Right forelimb (tissue), 1 donor: Measurements from ENCODE around the gene AATF.

ENCODE experiments used
- DNase-seq: peaks from one replicate; pipeline ENCODE4 v3.0.0-alpha.2; 2018

AATF gene

DNA sequence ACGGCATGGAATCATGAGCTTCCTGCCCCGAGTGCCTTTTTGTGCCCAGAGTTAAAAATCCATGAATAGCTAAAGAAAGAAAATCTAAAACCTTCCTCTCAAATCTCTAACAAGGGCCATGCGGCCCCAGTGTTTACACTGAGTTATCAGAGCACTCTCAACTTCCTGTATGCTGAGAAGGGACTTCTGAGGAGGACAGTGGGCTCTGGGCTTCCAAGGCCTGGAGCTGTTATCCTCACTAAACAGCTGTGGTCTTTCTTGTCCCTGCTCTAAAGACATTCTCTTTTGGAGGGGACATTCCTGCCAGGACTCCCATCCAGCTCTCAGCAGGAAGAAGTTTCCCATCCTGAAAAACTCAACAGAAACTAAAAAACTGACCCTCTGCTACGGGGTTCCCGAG lies 135.6 kb downstream of the AATF start:
- no peak for DNase-seq

DNA sequence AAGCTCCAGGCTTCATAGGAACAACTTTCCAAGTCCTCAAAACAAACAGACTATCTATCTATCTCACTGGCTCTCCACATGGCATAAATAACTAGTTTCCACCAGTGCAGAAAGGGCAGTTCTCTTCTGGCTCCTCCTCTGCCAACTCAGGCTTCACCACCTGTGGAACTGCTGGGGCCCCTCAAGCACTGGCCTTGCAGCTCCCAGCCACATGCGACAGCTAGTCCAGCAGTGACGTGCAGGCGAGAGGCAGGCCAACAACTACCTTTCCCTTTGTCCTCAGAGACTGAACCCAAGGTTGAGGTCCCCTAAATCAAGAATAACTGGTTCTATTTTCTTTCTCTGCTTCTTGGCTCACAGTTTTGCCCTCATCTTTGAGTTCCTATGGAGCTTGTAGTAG lies 137.6 kb downstream of the AATF start:
- DNase-seq = no peak

DNA sequence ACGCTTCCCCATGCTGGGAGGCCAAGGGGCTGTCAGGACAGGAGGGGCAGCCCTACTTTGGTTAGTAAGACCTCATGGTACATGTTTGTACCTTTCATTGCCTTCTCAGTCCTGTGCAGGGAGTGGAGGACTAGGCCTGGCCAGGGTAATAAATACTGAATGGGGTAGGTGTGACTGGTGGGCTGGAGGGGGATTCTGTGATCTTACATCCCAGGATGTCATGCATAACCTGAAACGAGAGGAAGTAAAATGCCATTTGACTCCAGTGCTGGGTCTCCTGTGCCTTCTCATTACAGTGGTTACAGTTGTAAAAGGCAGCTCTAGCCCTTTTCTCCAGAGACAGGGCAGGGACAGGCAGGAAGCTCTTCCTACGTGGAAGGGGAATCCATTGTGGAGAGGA lies 138.2 kb downstream of the AATF start:
- DNase-seq = no peak

DNA sequence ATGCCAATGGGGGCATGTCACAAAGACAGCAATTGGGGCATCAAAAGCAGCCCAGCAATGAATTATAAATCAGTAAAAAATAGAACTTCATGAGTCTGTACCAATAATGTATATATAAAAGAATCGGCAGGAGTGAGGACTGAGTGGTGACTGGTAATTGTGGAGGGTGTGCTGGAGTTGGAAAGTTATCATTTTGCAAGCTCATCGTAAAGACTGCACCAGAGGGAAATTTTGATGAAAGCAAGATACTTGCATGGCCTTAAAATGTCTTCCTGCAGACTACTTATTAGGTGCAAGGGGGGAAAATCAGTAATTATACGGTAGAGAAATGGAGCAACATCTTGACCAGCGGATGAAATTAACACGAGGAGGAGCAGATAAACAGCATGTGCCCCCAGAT lies 138.9 kb downstream of the AATF start:
- DNase-seq = no peak

DNA sequence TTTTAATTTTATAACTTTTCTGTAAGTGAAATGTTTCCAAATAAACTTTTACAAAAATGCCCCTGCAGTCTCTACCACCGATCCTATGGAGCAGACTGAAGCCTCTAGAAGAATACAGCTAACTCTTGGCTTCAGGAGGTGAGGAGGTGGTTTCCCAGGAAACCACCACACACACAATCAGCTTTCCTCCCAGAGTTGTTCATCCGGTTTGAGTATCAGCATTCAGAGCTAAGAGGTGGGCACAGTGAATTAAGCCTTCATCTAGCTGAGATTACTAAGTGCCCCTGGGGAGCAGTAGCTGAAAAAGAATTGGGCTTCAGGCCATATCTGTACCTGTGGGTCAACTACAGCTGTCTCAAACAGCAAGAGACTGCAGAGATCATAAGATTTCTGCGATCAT lies 139.7 kb downstream of the AATF start:
- no peak for DNase-seq

DNA sequence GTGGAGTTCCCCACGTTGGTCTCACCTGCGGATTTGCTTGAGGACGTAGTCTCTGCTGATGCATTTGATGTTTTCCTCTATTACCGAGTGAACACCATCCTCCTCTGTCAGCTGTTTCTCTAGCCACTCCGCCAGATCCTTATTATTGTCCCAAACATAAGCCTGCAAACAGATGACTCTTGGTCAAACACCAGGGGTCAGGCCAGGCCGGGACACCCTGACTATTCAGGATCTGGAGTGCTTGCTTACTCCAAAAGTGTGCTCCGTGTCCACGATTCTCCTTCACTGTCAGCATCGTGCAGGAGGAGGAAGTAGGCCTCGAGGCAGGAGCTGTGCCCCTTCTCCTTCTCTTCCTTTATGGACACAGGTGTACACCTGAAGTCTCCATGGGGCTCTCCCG lies 140.2 kb downstream of the AATF start:
- DNase-seq = no peak

DNA sequence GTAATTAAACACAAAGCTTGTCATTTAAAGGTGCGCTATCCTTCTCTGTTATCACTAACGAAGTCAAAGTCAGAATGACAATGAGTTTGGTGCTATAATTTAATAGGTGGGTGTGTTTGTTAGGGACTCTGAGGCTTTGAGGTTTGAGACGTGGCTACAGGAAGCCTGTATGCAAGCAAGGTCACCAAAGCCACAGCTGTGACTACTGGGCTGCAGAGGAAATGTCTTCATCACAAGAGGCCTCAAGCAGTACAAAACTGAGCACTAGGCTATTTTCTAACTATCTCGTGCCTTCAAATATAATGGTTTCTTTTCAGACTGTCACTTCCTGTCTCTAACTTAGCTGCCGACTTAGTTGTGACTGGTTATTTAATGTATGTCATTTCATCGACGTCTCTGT lies 141.2 kb downstream of the AATF start:
- DNase-seq = no peak

DNA sequence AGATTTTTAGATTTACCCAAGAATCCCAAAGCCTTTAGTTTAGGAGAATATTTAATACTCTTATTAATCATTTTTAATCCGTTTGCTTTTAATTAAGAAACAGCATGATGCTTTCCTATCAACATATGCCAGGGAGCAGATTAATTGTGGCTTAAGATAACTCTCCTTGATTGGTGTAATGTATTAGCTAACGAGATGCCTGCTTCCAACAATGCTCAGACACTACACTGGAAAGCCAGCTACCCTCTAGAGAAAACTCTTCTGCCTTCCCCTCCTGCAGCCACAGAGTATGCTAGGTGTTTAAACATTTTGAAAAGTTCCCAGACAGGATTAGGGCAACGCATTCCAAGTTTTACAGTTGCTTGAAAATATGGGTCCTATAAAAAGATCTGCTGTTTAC lies 142.2 kb downstream of the AATF start:
- DNase-seq = no peak

DNA sequence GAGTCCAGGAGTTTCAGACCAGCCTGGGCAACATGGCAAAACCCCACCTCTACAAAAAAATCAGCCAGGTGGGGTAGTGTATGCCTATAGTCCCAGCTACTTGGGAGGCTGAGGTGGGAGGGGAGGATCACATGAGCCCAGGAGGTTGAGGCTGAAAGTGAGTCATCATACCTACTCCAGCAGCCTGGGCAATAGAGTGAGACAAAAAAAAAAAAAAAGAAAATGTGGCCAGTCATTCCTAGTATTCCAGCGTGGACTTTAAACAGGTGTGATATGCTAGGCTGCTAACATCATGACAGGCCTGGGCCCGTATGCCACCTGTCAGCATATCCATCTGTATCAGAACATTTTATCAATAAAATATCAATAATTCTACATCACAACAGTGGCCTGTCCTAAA lies 143.3 kb downstream of the AATF start:
- DNase-seq = no peak

DNA sequence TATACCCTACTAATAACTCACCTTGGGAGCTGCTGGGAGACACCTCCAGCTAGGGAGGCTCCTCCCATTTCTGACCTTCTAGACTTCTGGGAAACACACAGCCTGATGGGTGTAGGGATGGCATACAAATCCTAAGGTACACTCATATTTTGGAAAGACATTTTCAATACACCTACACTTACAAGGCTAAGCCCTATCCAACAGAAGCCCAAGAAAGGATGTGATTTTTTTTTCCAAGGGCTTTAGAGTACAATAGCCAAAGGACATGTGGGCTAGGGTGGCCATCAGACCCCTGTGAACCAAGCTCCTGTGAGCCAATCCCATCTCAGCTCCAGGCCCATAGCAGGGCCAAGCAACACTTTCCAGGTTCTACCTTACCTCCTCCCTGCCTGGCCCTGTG lies 143.9 kb downstream of the AATF start:
- no peak for DNase-seq

DNA sequence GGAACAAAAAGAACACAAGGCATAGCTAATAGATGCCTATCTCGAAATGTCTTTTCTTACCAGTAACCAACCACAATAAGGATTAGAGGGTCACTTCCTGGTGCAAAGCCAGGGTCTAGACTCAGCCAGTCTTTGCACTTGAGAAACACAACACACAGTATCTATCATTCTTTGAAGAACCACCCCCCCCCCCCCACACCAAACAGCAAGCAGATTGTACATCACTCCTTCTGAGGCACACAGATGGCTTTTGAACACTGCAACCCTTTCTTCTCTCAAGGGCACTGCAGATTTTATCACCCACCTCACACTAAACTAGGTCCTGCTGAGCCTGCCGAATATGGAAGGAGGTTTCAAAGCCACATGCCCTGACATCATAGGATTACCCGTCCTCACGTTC lies 145.6 kb downstream of the AATF start:
- DNase-seq = no peak

DNA sequence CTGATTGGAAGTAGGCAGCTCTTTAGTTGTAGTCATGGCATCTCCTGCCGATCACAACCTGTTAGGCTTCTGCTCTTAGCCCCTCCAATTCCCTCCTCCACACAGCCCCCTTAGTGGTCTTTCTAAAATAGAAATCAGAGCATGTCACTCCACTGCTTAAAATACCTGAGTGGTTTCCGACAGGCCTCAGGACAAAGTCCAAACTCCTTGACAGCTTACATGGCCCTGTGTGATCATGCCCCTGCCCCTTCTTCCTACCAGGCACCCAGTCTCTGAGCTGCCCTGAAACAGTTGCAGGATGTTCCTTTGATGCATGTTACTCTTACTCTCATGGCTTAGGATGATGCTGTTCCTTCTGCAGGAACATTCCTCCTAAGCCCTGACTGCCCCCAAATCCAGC lies 147.3 kb downstream of the AATF start:
- no peak for DNase-seq

DNA sequence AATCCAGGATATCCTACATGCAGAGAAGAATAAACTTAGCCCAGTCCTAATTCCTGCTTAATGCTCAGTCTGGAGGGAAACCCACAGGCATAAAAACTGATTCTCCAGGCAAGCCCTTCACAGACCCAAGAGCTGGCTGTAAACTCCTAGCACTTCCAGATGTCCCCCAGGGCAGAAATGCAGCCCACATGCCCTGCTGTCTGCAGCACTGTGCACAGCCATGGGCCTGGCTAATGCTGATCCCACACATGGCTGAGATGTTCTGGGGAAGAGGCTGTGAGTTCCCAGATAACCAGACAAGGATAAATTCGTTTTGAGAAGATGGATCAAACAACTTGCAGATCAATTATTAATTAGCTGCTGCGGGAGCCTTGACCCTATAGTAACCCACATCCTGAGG lies 148.4 kb downstream of the AATF start:
- DNase-seq = no peak

DNA sequence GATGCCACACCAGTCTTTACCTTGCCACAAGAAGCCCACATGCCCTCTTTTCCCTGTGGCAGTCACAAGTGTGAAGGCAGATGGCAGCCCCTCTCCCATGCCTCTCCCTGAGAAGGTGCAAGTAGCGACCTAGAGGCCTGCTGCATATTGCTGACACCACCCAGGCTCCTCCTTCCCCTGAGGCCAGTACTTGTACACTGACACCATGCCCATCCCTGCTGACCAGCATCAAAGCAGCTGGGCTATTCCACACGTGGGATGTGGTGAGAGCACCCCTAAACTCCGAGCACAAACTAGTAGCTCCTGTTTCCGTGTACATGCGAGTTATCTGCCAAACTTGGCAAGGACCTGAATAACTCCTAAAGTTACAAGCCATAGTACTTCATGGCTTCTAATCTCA lies 149.4 kb downstream of the AATF start:
- DNase-seq = no peak

DNA sequence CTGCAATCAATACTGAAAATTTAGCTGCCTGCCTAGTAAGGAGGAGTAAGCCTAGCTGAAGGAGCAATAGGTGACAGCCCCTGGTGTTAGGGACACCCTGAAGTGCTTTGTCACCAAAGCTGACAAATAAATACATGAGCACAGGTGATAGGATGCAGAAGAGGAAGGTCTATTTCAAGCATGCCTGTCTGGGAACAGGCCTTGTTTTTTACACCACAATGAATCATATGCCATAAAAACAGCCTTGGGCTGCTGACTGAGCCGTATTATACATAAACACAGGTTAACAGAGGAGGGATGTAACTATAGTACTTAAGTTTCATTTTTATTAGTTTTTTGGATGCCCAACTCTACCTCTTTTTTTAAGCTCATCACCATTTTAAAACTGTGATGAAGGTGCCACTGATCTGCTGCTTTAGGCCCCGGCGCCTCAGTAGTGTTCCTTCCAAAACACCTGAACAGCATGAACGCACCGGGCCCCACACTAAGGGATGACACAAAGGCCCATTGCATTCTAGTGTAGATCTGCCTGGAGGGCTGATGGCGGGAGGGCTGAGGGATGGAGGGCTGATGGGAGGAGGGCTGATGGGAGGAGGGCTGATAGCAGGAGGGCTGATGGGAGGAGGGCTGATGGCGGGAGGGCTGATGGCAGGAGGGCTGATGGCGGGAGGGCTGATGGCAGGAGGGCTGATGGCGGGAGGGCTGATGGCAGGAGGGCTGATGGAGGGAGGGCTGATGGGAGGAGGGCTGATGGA lies 150.3 kb downstream of the AATF start:
- no peak for DNase-seq

DNA sequence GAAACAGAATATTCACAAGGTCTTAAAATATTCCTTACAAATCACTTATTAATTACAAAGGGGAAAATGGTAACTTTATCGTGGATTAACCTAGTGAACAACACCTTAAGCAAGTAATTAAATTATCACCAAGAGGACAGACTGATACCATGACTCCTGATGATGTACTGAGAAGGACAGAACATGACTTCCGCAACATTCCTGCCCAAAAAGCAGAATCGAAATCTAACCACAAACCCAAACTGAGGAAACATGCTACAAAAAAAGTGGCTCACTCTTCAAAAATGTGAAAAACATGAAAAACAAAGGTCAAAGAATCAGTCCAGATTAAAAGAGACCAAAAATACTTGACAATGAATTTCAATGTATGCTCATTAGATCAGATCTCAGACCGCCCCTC lies 151.5 kb downstream of the AATF start:
- DNase-seq = no peak

DNA sequence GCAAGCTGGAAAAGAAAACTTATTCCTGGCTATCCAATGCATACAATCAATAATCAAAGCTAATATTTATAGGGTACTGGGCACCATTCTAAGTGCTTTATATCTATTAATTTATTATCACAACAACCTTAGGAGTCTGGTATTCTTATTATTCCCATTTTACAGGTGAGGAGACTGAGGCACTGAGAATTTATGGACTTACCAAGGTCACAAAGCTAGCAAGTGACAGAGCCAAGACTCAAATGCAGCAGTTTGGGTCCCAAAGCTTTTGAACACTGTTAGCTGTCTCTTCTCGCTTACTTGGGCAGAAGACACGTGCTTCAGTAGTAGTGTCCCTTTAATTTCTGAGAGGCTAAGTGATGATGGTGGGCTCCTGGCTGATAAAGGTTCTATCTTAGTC lies 152.6 kb downstream of the AATF start:
- no peak for DNase-seq

DNA sequence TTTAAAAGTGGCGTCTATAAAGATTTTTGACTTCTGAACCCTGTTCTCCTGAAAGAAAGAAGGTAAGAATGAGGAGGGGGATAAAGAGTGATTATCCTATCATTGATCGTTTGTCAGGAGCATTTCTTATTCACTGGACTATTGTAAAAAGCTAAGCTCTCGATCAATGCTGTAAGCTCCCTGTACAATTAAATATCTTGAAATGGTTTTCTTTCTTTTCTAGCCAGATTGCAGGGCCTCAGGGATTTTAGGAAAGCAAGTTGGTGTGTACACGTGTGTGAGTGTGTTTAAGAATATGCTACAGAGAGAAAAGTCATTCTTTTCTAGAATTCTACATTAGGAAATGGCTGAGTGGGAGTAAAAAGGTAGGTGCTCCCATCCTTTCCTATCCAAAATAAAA lies 154.5 kb downstream of the AATF start:
- DNase-seq = no peak

DNA sequence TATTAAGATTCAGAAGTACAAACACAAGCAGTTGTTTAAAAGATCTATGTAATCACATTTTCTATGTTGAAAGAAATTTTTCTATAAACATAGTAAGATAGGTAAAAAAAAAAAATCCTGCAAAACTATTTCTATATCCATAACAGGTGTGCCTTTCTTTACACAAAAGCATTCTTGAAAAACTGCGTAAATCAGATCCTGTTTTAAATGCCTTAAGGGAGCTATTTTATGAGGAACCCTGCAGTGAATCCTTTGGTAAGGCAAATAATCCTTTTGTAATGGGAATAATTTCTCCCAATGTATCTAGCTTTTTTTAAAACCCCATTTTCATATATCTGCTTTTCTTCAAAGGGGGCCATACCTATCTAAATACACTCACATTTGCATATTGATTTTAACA lies 157.3 kb downstream of the AATF start:
- no peak for DNase-seq
